Effector memory CD8-positive, alpha-beta T cell (primary cell): Measurements from ENCODE around the gene ALDH1L1.
A peak's percentile ranks its signal among the peaks of the same experiment; 100 is the strongest.

Experiments used
- ATAC-seq: fragments of 150-1000 bp; cut with Tn5 transposase; replicated peaks from 2 replicates; pipeline ENCODE4 v1.10.0; 2021; ENCODE audit warnings: mild to moderate bottlenecking, moderate library complexity
- DNase-seq, 3 experiments: peaks; one replicate each; pipeline ENCODE4 v3.0.0; 2021
- H3K27ac Mint-ChIP-seq, 2 donors: one replicate each; pipeline ENCODE4 v1.8.0; 2022; ENCODE audit warnings: mild to moderate bottlenecking in 2 of 2, mixed read lengths in 2 of 2, moderate library complexity in 2 of 2
- H3K27me3 Mint-ChIP-seq, 2 donors: one replicate each; pipeline ENCODE4 v1.8.0; 2022; ENCODE audit warnings: mixed read lengths in 2 of 2
- H3K36me3 Mint-ChIP-seq: one replicate; pipeline ENCODE4 v1.8.0; 2022; ENCODE audit warnings: mild to moderate bottlenecking, moderate library complexity, mixed read lengths; ENCODE audit not compliant: insufficient read depth
- H3K4me1 Mint-ChIP-seq, 2 donors: one replicate each; pipeline ENCODE4 v1.8.0; 2022; ENCODE audit warnings: low read depth in 2 of 2, mixed read lengths in 2 of 2
- H3K4me3 Mint-ChIP-seq, 2 donors: one replicate each; pipeline ENCODE4 v1.8.0; 2022; ENCODE audit warnings: mild to moderate bottlenecking in 2 of 2, mixed read lengths in 2 of 2, moderate library complexity in 2 of 2
- H3K9me3 Mint-ChIP-seq, 2 donors: one replicate each; pipeline ENCODE4 v1.8.0; 2022; ENCODE audit warnings: mixed read lengths in 2 of 2

The ALDH1L1 gene

DNA sequence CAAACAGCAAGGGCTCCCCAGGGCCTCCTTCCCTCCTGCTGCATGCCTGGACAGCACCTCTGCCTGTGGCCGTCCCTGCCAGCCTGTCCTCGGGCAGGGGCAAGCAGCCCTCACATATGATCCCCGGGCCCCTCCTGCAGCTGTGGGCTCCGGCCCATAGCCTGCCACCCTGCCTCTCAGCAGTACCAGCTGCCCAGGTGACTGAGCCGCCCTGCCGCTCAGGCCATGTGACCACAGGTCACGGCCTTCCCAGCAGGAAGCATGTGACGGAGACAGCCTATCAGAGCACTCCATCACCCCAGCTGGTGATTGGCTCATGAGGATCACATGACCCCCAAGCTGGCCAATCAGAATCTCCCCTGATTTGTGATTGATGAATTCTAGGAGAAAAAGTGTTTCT lies 23.9 kb downstream of the ALDH1L1 start:
- no peaks in the 10 kb centered on the region for H3K4me1 Mint-ChIP-seq
- DNase-seq (no peak), ATAC-seq (no peak)
- H3K4me3 Mint-ChIP-seq = no peak overlapping the region
- no peak overlapping the region for H3K27ac Mint-ChIP-seq
- no peaks in the 10 kb centered on the region for H3K36me3 Mint-ChIP-seq
- no peaks in the 10 kb centered on the region for H3K9me3 Mint-ChIP-seq
- H3K27me3 Mint-ChIP-seq = peaks cover 33 to 57% of the 10 kb centered on the region in 2 donors

DNA sequence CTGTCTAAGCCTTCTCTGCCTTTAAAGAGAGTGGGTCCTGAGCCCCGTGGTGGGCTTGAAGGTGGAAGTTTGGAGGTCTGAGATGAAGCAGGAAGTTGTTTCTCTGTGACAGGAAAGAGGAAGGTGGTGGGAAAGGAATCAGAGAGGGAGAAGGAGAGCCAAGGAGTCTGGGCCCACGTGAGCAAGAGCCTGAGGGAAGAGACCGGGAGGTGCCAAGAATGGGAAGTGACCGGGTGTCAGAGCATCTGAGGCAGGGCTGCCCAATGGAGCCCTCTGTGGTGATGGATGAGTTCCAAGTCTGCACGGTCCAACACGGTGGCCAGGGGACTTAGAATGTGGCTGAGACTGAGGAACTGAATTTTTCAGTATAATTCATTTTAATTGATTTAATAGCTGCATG lies 24.6 kb downstream of the ALDH1L1 start:
- no peaks in the 10 kb centered on the region for H3K36me3 Mint-ChIP-seq
- H3K9me3 Mint-ChIP-seq = no peaks in the 10 kb centered on the region
- no peaks in the 10 kb centered on the region for H3K4me1 Mint-ChIP-seq
- no peak for DNase-seq
- no peak overlapping the region for H3K4me3 Mint-ChIP-seq
- no peak for ATAC-seq
- peaks cover 27 to 54% of the 10 kb centered on the region in 2 donors for H3K27me3 Mint-ChIP-seq
- H3K27ac Mint-ChIP-seq = no peak overlapping the region

DNA sequence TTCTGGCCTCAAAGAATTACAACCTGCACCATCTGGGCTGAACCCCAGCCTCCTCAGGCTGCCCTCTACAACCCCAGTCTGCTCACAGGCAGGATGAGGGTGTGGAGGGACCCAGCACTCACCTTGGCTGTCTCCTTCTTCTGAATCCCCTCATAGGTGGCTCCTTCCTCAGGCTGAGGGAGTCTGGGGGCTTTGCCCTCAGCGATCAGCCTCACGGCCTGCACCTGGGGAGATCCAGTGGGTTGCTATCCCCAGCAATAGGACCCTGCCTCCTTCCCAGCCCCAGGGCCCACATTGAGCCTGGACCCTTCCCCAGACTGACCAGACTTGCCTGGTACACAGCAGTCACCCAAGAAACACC lies 25.1 kb downstream of the ALDH1L1 start:
- H3K27ac Mint-ChIP-seq = peak overlapping the region in 1 of 2 donors; percentile 54
- H3K27me3 Mint-ChIP-seq = peaks cover 24 to 48% of the 10 kb centered on the region in 2 donors
- H3K4me3 Mint-ChIP-seq = no peak overlapping the region
- no peaks in the 10 kb centered on the region for H3K36me3 Mint-ChIP-seq
- no peak for ATAC-seq
- DNase-seq = no peak
- H3K9me3 Mint-ChIP-seq = no peaks in the 10 kb centered on the region
- no peaks in the 10 kb centered on the region for H3K4me1 Mint-ChIP-seq

DNA sequence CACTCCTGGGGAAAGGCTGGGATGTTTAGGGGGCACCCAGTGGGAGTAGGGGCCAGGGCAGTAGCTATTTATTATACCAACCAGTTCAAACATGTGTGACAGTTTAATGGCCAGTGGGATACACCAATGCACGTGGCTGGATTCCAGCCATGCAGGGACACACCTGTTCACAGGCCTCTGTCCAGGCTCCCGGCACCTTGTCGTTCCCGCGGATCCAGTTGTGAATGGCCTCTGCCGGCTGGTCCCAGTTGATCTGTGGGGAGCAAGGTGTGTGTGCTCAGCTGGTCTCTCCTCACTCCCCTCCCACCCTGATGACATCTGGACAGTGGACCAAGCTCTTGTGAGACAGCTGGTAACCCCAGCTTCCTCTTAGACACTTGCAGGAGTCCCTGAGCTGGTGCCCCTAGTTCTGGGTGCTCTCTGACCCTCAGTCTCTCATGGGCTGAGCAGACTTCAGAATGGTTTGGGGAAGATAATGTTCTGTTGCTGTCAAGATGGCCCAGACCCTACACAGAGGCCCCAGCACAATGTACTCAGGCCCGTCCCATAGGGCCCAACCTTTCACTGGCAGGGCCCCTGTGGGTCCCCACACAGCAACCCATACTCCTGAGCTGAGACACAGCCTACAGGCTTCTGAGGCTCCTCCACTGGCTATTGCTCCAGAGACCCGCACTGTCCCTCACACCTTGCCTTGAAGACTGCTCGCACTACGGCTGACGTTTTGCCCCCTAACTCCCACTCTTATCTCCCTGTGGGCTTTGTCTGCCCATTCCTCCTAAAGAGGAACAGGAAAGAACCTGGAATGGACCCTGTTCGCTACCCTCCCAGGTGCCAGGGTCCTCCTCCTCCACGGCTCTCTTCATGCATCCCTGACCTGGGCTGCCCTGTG lies 25.8 kb downstream of the ALDH1L1 start:
- no peaks in the 10 kb centered on the region for H3K4me1 Mint-ChIP-seq
- no peaks in the 10 kb centered on the region for H3K36me3 Mint-ChIP-seq
- no peaks in the 10 kb centered on the region for H3K9me3 Mint-ChIP-seq
- H3K4me3 Mint-ChIP-seq = no peak overlapping the region
- H3K27ac Mint-ChIP-seq = peak overlapping the region in 1 of 2 donors; percentile 54
- DNase-seq = no peak
- no peak for ATAC-seq
- peaks cover 24 to 46% of the 10 kb centered on the region in 2 donors for H3K27me3 Mint-ChIP-seq

DNA sequence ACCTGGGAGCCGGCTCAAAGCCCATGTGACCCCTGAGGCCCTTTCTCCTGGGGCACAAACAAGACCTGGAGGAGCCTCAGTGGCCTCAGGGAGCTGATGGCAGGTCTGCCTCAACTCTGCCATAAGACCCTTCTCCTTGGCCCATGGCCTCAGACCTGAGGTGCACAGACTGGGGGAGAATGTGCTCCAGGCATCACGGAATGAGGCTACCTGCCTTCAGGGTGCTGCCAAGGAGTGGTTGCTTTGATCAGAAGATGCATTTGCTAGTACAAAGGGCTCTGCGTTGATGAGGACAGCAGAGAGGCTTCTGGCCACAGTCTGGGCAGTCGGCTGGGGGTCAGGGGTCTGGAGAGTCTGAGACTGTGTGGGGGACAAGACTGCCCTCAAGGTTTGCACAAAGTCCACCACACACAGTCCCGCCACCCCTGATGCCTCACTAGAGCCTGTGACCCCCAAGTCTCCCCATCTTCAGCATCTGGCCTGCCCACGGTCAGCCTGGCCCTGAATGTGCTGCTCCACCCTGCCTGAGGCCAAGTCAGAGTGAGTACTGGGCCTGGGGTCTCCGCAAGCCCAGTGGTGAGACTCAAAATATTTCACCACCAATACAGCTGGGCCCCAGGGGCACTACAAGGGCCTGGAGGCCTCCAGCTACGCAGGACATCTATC lies 26.6 kb downstream of the ALDH1L1 start:
- ATAC-seq = no peak
- Mint-ChIP-seq H3K4me1 (no peaks in the 10 kb centered on the region), H3K36me3 (no peaks in the 10 kb centered on the region), H3K27me3 (peaks cover 18 to 38% of the 10 kb centered on the region in 2 donors), H3K4me3 (no peak overlapping the region), H3K9me3 (no peaks in the 10 kb centered on the region), H3K27ac (no peak overlapping the region)
- DNase-seq = no peak

DNA sequence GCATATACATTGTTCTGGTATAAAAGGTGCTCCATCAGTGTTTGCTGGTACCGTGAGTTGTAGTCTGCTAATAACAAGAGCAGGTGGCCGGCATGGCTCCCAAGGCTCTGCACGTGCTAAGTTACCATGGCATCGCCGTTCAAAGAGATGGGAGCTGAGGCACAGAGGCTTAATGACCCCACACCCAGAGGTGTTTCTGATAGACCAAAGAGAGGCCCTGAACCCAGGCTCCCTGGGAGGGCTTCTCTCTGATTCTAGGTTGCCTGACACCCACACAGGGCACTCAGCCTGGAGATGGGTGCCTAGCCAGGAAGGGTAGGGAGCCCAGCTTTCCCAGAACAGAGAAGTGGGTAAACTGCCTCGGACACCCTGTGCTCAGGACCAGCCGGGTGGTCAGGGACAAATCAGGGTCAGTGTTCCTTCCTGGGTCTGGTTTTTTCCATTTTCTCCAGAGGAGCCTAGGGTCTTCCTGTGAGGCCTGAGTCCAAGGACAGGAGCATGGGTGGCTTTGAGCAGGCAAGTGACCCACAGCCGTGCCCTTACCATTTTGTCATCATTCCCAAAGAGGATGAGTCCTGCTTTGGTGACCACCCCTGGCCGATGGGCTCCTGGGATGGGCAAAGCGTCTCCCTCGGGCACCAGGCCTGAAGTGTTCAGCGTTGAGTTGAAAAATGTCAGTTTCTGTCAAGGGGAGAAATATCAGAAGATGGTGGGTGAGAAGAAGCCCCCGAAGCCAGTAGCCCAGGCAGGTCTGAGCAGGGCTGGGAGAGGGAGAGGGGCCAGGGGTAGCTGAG lies 27.3 kb downstream of the ALDH1L1 start:
- Mint-ChIP-seq H3K4me1 (no peaks in the 10 kb centered on the region), H3K27ac (no peak overlapping the region), H3K4me3 (no peak overlapping the region), H3K9me3 (no peaks in the 10 kb centered on the region), H3K27me3 (peaks cover 11 to 31% of the 10 kb centered on the region in 2 donors), H3K36me3 (no peaks in the 10 kb centered on the region)
- DNase-seq (no peak), ATAC-seq (no peak)

DNA sequence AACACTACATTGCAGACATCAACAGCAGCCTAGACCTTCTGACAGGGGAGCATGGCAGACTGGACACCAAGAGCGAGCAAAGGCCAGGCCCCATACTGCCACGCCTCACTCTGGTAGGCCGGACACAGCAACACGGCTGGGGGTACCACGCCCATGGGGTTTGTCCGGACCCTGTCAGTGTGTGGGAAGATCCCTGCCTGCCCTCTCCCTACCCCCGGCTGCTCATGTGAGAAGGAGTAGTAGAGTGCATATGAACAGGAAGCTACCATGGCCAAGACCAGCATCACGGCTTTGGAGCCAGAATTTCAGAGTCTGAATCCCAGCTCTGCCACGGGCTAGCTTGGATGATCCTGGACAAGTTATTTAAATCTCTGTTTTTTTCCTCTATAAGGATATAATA lies 27.9 kb downstream of the ALDH1L1 start:
- Mint-ChIP-seq H3K27me3 (peaks cover 9 to 26% of the 10 kb centered on the region in 2 donors), H3K27ac (no peak overlapping the region), H3K9me3 (no peaks in the 10 kb centered on the region), H3K4me1 (no peaks in the 10 kb centered on the region), H3K4me3 (no peak overlapping the region), H3K36me3 (no peaks in the 10 kb centered on the region)
- ATAC-seq (no peak), DNase-seq (no peak)

DNA sequence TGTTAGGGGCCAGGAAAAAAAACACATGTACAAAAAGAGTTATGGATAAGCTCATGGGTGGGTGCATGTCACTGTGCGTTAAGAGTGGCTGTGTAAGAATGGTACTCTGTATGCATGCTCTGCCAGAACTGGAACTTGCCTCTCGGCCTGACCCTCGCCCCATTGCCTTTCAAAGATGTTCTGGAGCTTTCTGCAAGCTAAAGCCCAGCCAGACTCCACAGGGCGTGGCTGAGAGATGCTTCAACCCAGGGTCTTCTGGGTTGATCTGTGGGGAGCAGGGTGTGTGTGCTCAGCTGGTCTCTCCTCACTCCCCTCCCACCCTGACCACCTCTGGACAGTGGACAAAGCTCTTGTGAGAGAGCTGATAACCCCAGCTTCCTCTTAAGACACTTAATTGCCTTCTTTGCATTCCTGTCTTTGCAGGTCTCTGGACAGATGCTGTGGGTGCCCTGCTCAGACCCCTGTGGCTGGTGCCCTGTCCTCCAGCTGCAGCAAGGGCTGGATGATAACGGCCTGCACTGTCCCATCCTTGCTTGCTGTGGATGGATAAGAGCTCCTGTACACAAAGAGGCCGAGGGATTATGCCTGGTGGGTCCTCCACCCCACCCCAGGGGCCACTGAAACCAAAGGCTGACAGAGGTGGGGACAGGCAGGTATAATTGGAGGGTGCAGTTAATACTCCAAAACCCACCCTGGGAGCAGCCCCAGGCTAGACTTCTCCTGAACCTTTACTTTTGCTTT lies 28.7 kb downstream of the ALDH1L1 start:
- ATAC-seq (no peak), DNase-seq (no peak)
- H3K4me1 Mint-ChIP-seq = no peaks in the 10 kb centered on the region
- no peak overlapping the region for H3K27ac Mint-ChIP-seq
- no peak overlapping the region for H3K4me3 Mint-ChIP-seq
- no peaks in the 10 kb centered on the region for H3K36me3 Mint-ChIP-seq
- H3K27me3 Mint-ChIP-seq = peaks cover 9 to 26% of the 10 kb centered on the region in 2 donors
- no peaks in the 10 kb centered on the region for H3K9me3 Mint-ChIP-seq

DNA sequence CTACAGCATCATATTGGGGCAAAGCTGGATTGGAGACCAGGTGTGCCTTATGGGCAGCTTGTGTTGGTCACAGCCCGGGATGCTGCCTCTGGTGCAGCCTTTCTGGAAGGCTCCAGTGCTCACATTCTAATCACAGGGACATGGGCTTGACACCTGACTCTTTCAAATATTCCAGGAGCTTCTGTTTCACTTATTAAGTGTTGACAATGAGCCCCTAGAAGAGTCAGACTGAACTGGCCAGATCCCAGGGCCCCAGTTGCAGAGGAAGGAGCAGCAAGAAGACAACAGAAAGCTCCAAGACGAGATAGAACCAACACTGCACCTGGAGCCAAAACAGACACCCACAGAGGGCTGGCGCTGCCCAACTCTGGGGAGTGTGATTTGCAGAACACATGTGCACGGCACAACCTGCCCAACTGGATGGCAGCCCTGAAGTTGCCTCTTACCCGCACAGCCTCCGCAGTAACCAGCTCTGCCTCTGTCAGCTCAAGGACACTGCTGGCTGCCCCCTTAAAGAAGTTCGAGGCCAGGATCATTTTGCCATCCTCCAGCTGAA lies 30.3 kb downstream of the ALDH1L1 start:
- Mint-ChIP-seq H3K9me3 (no peaks in the 10 kb centered on the region), H3K4me3 (no peak overlapping the region), H3K27ac (no peak overlapping the region), H3K36me3 (no peaks in the 10 kb centered on the region), H3K4me1 (no peaks in the 10 kb centered on the region), H3K27me3 (peaks cover 2 to 22% of the 10 kb centered on the region in 2 donors)
- ATAC-seq = no peak
- no peak for DNase-seq

DNA sequence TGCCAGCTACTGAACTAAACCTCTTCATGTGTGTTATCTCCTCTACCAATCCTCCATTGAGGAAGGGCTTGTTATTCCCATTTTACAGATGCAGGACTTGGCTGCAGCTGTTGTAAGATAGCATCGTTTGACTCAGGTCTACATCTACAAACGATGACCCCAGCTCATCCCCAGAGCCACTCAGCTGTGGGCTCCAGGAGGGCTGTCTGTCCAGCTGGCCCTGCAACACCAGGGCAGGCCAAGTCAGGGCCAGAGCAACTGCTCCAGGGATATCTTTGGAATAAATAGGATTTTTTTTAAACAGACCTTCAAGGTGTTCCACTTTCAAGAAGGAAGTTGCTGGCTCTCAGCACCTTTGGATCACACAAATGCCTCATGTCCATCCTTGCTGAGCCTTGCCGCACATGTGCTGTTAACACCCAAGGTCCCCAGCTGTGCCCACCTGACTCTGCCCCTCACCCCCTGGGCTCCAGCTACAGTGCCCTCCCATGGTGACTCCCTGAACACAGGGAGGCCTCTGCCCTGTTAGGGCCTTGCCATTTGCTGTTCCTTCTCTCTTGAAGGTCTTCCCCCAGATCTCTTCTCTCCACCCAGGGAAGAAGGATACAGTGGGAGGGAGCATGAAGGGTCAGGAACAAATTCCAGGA lies 31.0 kb downstream of the ALDH1L1 start:
- no peak overlapping the region for H3K27ac Mint-ChIP-seq
- DNase-seq = no peak

DNA sequence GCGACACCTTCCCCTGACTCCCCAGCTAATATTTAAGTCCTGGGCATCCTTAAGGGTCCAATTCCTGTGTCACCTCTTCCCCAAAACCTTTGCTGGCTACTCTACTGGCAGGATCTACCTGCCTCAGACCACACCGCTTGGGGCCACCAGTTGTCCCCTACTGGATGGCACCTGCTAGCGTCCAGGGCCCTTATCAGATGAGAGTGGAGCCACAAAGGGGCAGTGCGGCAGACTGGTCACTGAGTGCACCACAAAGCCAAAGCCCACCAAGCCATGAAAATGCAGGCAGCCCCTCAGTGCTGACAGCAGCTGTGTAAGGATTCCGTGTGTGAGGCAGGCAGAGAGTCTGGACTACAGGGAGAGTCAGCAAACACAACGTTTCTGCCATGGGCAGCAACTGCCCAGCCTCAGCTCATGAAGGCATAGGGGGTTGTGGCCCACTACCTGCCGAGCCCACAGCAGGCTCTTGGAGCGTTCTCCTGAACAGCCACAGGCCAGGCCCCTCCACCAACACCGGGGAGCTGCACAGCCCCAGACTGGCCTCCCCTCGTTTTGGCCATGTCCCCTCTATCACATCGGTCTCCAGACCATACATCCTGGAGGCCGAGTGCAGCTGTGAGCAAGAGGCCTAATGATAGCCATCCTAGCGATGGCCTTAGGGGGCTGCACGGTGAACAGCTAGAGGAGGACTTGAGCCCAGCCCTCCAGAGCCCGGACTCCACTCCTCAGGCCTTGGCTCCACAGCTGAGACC lies 32.3 kb downstream of the ALDH1L1 start:
- no peak for DNase-seq
- Mint-ChIP-seq H3K4me3 (no peak overlapping the region), H3K27ac (no peak overlapping the region), H3K4me1 (no peaks in the 10 kb centered on the region), H3K27me3 (peaks cover 0 to 2% of the 10 kb centered on the region in 2 donors), H3K9me3 (no peaks in the 10 kb centered on the region), H3K36me3 (no peaks in the 10 kb centered on the region)
- no peak for ATAC-seq

More for the DNA sequence above, 31.0 kb downstream of the ALDH1L1 start:
- no peaks in the 10 kb centered on the region for H3K9me3 Mint-ChIP-seq
- H3K27me3 Mint-ChIP-seq = peaks cover 0 to 15% of the 10 kb centered on the region in 2 donors
- no peaks in the 10 kb centered on the region for H3K36me3 Mint-ChIP-seq
- ATAC-seq = no peak
- H3K4me1 Mint-ChIP-seq = no peaks in the 10 kb centered on the region
- no peak overlapping the region for H3K4me3 Mint-ChIP-seq
